Stimulated activated CD8-positive, alpha-beta memory T cell treated with anti-CD3 and anti-CD28 coated beads, Interleukin-7, amount 100 ng/mL, for 24 hours (primary cell): ENCODE measurements around the gene SPSB1.
A peak's percentile ranks its signal among the peaks of the same experiment; 100 is the strongest.

ENCODE experiments used
- DNase-seq: peaks from one replicate; pipeline ENCODE4 v3.0.0-alpha.2; 2020; ENCODE audit warnings: low read depth

Gene SPSB1

DNA sequence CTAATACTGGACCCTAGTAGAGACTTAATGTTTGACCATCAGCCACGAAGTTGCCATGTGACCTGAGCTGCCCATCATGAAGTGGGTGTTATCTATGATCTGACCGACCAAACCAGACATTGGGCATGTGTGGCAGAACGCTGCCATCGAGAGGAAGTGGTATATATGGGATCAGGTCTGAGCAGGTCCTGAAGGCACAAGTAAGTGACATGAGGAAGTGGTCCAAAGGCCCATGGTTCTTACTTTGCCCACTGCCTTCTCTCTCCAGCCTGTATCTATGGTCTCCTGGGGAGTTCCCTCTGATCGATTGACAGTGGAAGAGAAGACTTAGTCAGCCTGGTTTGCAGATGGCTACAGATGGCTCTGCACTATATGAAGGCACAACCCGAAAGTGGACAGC lies 7.9 kb downstream of the SPSB1 start:
- DNase-seq = no peak

DNA sequence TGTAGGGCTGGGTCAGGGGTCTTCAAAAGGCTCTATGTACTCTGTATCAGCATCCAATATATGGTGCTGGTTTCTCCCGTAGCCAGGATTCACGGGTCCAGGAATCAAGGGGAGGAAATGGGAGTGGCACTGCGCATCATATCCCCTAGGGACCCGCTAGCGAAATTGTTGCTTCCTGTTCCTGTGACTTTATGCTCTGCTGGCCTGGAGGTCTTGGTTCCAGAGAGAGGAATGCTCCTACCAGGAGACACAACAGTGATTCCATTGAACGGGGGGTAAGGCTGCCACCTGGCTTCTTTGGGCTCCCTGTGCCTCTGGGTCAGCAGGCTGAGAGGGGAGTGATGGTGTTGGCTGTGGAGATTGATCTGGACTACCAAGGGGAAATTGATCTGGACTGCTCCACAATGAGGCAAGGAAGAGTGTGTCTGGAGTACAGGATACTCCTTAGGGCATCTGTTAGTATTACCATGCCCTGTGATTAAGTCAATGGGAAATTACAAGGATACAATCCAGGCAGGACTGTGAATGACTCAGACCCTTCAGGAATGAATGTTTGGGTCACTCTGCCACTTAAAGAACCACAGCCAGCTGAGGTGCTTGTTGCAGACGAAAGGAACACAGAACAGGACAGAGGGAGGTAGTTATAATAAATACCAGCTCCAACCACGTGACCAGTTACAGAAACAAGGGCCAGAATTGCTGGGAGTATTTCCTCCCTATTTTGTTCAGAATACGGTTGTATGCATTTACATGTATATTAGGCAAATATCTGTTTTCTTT lies 10.2 kb downstream of the SPSB1 start:
- DNase-seq = no peak

DNA sequence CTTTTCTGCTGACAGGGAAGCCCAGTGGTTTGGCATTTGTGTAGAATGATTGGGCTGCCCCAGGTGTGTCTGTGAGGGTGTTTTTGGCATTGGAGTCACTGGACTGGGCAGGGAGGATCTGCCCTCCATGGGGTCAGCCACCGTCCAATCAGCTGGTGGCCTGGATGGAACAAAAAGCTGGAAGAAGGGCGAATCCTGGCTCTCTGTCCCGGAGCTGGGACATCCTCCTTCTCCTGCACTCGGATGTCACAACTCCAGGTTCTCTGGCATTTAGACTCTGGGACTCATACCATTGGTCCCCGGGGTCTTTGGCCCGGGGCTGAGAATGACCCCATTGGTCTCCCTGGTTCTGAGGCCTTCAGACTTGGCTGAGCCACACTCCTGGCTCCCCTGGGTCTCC lies 11.2 kb downstream of the SPSB1 start:
- DNase-seq = no peak

DNA sequence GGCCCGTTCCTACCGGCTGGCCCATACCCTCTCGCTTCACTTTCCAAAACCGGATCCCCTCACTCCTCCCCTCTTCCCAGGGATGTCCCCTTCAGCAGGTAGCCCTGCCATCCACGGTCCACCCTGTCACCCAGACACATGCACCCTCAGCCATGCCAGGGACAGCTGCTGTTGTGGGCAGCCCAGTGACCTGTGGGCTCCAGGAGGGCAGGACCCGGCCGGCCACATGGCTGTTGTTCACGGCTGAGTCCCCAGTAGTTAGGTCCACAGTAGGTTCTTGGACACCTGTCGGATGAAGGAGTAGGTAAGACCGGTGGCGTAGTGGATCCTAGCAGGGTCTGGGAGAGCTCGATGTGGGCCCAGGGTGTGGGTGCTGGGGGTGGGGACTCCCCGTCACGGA lies 12.5 kb downstream of the SPSB1 start:
- no peak for DNase-seq

DNA sequence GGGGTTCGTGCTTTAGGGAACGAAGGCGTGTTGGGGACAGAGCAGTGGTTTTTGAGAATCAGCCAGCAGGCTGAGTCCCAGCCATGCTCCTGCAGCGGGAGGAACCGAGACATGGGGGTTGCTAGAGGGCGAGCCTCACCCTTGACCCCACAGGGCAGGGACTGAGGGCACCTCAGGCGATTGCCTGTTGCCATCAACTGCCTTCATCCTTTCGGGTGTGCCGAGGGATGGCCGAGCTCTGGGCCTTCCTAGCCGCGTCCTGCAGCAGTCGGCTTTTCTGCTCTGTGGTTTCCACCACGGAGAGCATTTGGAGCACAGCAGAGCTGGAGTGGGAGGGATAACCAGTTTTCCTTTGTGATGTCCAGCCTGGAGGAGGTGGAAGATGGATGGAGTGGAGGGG lies 13.3 kb downstream of the SPSB1 start:
- DNase-seq = no peak

DNA sequence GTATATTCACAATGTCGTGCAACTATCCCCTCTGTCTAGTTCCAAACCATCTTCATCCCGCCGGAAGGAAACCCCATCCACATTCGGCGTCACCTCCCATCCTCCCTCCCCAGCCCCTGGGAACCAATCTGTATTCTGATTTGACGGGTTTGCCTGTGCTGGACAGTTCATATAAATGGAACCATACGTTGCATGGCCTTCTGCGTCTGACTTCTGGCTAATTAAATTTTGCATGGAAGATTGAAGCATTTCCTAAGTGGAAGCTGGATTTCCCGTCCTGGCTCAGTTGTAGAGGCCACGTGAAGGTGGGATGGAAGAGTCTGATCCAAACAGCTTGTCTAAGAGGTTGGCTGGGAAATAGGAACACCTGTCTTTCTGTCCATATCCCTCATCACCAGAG lies 14.6 kb downstream of the SPSB1 start:
- DNase-seq = no peak

DNA sequence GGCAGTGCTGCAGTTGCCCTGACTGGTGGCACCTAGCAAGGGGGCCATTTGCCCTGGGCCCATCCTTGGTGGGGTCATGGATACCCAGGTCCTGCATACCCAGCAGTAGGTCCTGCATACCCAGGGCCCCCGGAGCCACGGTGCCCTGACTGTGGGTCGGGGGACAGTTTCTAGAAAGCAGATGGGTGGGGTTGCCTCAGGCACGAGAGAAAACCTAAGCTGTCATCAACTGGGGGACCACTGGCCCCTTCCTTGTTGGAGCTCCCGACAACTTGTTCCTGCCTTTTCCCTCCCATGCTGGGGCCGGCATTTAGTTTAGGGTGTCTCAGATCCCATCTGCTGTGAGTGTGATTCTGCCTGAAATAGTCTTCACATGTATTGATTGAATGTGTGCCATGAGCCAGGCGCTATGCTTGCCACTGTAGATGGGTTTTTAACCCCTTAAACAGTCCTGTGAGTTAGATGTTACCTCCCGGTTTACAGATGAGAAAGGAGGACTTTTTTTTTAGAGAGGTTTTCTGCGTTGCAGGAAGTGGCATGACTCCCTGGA lies 15.6 kb downstream of the SPSB1 start:
- no peak for DNase-seq

DNA sequence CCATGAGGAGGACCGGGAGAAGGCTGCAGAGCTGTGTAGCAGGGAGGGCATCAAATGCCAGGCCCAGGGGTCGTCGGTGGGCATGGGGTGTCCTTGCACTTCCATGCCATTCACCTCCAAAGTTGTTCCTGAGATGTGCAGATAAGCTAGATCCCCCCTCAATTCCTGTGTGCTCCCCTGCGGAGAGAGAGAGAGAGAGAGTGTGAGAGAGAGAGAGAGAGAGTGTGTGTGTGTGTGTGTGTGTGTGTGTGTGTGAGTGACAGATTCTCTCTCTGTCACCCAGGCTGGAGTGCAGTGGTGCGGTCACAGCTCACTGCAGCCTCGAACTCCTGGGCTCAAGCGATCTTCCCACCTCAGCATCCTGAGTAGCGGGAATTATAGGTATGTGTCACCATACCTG lies 16.4 kb downstream of the SPSB1 start:
- no peak for DNase-seq

DNA sequence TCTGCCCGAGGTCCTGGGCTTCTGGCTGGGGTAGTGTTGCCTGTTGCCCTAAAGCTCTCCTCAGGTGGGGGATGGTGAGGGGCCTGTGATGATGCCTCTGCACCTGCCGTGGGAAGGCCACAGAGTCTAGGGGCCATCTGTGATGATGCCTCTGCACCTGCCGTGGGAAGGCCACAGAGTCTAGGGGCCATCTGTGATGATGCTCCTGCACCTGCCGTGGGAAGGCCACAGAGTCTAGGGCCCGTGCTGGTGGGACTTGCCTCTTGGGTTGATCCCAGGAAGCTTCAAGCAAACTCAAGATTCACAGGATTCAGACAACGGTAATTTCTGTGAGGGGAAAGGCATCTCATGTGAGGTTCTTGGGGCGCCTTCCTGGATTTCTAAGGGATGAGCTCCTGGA lies 17.3 kb downstream of the SPSB1 start:
- no peak for DNase-seq

DNA sequence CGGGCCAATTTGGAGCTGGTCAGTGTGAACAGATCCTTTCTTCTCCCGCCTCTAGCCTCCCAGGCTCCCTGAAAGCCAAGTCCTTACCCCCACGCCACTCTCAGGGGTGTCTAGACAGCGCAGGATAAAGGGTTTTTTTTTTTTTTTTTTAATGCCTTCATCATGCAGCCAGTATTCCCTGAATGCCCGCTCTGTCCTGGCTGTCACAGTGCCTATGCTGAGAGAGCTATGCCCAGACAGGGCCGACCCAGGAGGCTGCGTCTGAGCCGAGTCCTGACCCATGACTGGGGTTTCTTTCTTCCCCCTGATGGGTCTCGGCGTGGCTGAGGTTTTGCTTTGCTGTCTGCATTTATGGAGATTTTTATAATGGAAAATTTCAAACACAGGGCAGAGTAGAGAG lies 18.3 kb downstream of the SPSB1 start:
- DNase-seq = no peak

DNA sequence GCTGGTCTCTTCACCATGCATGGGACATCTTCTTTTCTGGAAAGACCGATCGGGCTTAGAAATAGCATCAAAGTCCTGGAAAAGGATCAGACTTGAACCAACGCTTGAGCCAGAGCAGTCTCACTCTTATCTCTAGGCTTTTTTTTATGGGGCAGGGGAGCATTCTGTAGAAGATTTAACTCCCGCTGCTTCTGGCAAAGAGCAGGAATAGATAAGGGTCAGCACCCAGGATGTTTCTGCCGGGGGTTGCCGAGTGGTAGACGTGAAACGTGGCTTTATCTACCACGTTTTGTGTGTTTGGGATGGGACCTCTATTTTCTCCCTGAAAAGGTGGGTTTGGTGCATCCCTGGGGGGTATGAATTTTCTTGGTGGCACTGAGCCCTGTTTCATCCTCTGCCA lies 18.8 kb downstream of the SPSB1 start:
- DNase-seq = no peak

DNA sequence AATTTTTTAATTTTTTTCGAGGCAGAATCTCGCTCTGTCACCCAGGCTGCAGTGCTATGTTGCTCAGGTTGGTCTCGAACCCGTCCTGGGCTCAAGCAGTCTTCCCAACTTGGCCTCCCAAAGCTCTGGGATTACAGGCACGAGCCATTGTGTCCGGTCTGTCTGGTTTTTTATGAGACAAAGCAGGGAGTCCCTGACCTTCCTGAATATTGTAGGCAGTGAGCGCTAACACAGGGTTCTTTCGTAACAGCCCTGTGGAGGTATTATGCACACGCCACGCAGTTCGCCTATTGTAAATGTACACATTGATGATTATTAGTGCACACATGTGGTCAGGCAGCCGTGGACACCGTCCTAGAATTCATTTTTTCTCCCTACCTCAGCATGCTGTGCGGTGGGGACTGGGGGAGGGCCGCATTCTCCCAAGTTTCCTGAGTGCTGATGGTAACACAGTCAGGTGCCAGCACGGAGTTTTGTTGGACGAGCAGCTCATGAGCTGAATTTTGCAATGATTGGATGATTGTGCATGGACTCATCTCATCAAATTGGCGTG lies 19.6 kb downstream of the SPSB1 start:
- no peak for DNase-seq

DNA sequence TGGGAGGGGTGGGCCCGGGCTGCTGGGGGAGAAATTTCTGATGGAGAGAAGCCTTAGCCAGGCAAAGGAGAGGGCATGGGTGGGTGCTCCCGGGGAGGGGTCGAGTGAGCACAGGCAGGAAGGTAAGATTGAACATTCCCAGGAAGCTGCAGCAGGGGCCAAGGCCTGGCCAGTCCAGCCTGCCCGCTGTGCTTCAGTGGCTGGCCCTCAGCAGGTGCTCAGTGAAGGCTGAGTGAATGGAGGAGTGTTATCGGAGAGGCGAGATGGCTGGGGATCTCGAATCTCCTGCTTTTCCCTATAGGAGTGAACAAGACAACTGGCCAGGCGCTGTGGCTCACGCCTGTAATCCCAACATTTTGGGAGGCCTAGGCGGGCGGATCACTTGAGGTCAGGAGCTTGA lies 20.9 kb downstream of the SPSB1 start:
- DNase-seq = no peak

DNA sequence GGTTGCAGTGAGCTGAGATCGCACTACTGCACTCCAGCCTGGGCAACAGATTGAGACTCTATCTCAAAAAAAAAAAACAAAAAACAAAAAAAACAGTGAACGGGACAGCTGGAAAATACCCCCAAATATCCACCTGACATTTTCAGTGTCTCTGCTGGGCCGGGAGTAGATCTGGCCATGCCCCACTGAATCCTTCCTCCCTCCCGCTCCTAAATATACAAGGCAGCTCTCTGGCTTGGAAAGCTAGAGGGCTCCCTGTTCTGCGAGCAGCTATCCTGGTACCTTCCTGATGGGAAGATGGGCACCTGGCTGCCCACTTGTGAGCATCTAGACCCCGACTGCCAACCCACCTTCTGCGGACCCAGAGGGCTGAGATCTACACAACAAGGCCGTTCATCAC lies 21.4 kb downstream of the SPSB1 start:
- no peak for DNase-seq

DNA sequence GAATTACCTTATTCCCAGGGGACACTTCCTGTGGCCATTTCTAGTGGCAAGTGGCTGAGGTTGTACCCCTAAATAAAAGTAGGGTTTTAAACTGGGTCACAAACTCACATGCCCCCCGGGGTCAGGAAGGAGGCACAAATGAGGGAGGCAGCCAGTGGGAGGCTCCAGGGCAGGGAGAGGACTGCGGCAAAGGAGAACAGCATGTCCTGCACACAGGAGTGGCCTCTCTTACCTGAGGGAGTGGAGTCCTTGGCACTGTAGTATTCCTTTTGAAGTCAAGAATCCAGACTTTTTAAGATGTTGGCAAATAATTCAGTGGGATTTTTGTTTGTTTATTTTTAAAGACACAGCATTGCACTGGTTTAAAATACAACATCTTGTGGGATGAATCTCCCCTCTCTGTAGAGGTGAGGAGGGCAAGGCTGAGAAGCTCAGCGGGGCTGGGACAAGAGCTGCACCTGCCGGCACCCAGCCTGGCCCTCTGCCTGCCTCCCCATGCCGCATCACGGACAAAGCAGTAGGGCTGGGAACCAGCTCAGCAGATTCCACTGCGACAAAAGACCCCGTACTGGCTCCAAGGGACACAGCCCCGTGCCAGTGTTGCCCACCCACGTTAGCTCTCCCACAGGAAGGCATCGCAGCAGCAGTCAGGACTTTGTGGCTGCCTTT lies 22.2 kb downstream of the SPSB1 start:
- no peak for DNase-seq

DNA sequence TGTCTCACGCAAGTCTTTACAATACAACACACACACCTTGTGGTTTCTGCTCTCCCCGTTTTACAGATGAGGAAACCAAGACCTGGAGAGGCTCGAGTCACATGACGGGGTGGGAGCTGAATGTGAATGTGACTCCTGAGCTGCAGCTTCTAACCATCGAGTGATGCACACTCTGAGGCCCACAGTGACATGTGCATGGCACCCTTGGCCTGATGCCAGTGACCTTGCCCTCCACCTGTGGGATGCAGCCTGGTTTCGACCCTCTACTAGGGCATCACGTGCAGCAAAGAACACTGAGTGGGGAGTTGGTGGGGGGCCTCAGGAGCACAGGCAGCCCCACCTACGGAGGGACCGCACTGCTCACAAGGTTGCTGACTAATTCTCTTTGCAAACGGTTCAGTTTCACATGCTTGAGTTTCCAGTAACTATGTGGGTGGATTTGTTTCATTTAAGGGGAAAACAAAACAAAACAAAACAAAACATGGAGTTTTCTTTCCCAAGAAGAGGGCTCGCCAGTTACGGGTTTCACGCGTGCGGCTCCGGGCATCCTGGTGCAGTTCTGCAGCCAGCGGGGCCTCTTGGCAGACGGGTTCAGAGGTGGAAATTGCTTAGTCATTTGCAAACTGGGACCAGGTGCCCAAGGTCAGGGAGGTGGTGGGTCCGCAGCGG lies 22.9 kb downstream of the SPSB1 start:
- peak; percentile 42 for DNase-seq

DNA sequence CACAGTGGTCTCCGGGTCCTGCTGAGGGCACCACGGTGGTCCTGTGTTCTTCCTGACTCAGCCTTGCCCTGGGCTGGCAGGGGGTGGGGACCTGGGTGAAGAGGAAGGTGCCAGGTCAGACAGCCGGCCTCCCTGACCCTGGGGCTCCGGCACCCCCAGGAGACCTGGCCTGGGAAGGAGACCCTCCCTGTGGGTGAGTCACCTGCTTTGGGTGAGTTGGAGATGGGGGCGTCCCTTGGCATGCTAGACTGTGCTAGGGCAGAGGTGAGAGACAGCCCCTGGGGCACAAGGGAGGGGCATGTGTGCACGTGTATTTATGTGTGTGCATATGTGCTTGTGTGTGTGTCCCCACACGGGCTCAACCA lies 23.4 kb downstream of the SPSB1 start:
- no peak for DNase-seq

DNA sequence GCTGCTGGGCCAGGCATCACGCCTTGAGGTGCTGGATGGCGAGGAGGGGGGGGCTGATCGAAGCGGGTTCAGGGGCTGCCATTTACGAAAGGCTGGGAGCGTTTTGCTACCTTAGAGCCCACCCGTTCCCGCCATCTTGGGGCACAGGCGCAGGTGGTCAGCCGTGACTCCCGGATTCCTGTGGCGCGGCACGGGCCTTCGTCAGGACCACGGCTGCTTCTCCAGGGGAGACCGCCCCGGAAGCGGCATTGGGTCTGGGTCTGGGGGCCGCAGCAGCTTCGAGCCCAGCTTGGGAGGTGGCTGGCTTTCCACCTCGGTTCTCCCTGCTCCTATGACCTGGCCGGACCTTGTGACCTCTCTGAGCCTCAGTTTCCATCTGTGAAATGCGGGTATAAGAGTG lies 23.8 kb downstream of the SPSB1 start:
- no peak for DNase-seq

DNA sequence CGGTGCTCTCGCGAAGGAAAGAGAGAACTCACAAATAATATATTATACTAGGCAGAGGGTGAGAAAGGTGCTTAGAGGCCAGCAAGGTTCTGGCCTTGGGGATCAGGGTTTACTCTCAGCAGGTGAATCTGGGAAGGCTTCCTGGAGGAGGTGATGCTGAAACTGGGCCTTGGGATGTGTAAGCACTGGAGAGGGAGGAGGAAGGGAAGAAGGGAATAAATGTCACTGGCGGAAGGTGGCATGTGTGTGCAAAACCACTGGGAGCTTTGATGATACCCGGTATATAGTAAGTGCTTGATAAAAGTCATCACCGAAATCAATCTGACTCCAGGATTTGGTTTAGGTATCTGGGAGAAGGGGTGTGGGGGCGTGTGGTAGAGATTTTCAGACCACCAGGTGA lies 24.4 kb downstream of the SPSB1 start:
- no peak for DNase-seq

DNA sequence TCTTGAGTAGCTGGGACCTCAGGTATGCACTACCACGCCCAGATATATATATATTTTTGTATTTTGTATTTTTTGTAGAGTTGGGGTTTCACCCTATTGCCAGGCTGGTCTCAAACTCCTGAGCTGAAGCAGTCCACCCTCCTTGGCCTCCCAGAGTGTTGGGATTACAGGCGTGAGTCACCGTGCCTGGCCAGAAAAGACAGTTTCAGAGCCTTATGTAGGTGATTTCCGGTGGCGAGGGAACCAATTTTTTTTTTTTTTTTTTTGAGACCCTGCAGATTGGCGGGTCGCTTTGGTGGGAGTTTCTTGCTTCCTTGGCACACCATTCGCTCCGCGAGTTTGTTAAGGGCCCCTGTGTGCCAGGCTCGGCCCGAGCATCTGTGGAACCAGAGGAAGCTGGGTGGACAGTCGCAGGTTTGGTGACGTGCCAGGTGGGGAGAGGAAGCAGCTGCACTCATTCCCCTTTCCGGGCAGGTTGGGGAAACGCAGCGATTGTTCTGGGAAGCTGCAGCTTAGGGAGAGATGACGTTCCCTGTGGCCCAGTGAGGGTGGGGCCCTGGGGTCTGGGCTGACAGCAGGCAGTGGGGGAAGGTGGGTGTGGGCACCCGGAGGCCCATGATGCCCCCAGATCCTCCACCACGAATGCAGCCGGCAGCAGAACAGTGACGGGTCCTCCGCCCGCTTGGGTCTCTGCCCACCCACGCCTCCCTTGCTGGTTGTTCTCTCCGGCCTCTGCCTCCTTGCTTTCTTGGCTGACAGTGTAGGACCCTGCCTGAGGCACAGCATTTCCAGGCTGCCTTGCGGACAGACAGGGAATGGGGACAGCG lies 25.1 kb downstream of the SPSB1 start:
- no peak for DNase-seq

DNA sequence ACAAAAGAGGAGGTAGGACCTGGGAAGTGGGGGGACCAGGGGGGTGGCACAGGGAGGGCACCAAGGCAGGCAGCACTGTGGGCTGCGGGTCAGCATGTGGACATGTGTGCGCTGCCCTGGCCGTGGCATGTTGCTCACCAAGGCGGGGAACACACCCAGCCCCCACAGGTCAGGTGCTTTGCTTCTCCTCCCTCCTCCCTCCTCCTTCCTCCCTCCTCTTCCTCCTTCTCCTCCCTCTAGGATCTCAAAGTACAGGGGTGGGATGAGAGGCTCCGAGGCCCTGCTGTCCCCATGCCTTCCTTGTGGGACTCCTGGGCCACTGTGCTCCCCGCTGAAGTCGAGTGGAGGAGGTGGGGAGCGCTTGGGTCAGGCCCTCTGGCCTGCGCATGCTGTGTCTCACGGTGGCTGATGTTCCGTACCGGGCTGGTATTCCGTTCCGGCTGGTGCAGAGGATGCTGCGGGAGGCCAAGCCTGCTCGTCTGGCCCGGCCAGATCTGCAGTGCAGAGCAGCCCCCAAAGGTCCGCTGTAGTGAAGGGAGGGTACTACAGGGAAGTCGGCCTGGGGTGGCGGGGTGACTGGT lies 26.6 kb downstream of the SPSB1 start:
- DNase-seq = no peak
